CD4-positive, alpha-beta memory T cell (primary cell): ENCODE measurements around the gene PUS10. TPM values are rescaled to one million over a fixed set of nuclear protein-coding genes. Genes with fewer than 3 reads are reported as not detected.

ENCODE experiments used
- CTCF ChIA-PET: fragments of 350-600 bp; sonication (Branson Sonifier 250); formaldehyde crosslinking; loops from one replicate; lab custom pipeline; 2021; ENCODE audit warnings: inconsistent platforms; ENCODE audit not compliant: partially characterized antibody; lab: Charles Lee
- POLR2A ChIA-PET: fragments of 350-600 bp; sonication (Branson Sonifier 250); formaldehyde crosslinking; loops from one replicate; lab custom pipeline; 2021; ENCODE audit not compliant: partially characterized antibody; lab: Charles Lee
- DNase-seq, 5 donors: peaks; one replicate each; pipeline versions ENCODE4 v3.0.0 to v3.0.0-alpha.2; 2020 to 2022; ENCODE audit warnings: mixed read lengths in 1 of 5
- H3K27ac ChIP-seq: one replicate; pipeline ENCODE4 v1.7.0; 2013; ENCODE audit warnings: low read depth, low read length
- H3K27me3 ChIP-seq: 2 replicates; pipeline ENCODE4 v1.7.0; 2013; ENCODE audit warnings: mild to moderate bottlenecking, low read length, moderate library complexity; ENCODE audit not compliant: insufficient read depth
- H3K36me3 ChIP-seq: 2 replicates; pipeline ENCODE4 v1.7.0; 2013; ENCODE audit warnings: mild to moderate bottlenecking, low read length, moderate library complexity; ENCODE audit not compliant: insufficient read depth
- H3K4me1 ChIP-seq: 2 replicates; pipeline ENCODE4 v1.7.0; 2013; ENCODE audit warnings: mild to moderate bottlenecking, low read length, moderate library complexity; ENCODE audit not compliant: insufficient read depth
- H3K4me3 ChIP-seq, 2 donors: one replicate each; pipeline ENCODE4 v1.7.0; 2013; ENCODE audit warnings: low read length in 2 of 2, mild to moderate bottlenecking in 1 of 2
- H3K9me3 ChIP-seq, 2 donors: one replicate each; pipeline ENCODE4 v1.7.0; 2013; ENCODE audit warnings: low read length in 2 of 2, control low read depth in 1 of 2; ENCODE audit not compliant: control insufficient read depth in 1 of 2
- H3K27ac Mint-ChIP-seq, 7 donors: one replicate each; pipeline ENCODE4 v1.8.0; 2020 to 2021; ENCODE audit warnings: mixed read lengths in 7 of 7, mild to moderate bottlenecking in 6 of 7, inconsistent platforms in 3 of 7, moderate library complexity in 3 of 7
- H3K27me3 Mint-ChIP-seq, 2 donors: one replicate each; pipeline ENCODE4 v1.8.0; 2020 to 2021; ENCODE audit warnings: mixed read lengths in 2 of 2
- H3K36me3 Mint-ChIP-seq, 2 donors: one replicate each; pipeline ENCODE4 v1.8.0; 2020 to 2021; ENCODE audit warnings: mixed read lengths in 2 of 2, inconsistent platforms in 1 of 2, mild to moderate bottlenecking in 1 of 2
- H3K4me1 Mint-ChIP-seq, 4 donors: one replicate each; pipeline ENCODE4 v1.8.0; 2020 to 2021; ENCODE audit warnings: mixed read lengths in 4 of 4, mild to moderate bottlenecking in 1 of 4
- H3K4me3 Mint-ChIP-seq, 8 donors: one replicate each; pipeline ENCODE4 v1.8.0; 2020 to 2021; ENCODE audit warnings: mixed read lengths in 8 of 8, mild to moderate bottlenecking in 7 of 8, moderate library complexity in 6 of 8, inconsistent platforms in 3 of 8
- H3K9me3 Mint-ChIP-seq, 8 donors: one replicate each; pipeline ENCODE4 v1.8.0; 2020 to 2021; ENCODE audit warnings: mixed read lengths in 8 of 8, mild to moderate bottlenecking in 5 of 8, inconsistent platforms in 3 of 8, moderate library complexity in 1 of 8
- intact Hi-C: fragments of 100-400 bp; cut with micrococcal nuclease; formaldehyde crosslinking; loops from one replicate; pipeline ENCODE4 v1.15.1; 2023
- polyA plus RNA-seq, 2 donors: library from polyadenylated mRNA; unstranded; fragments of 300-500 nt; fragmentation: Illumina TruSeq; gene quantifications; one replicate each; pipeline ENCODE4 v1.2.3, GENCODE V29; 2021
- total RNA-seq, 2 experiments: library from RNA; stranded (reverse); gene quantifications; one replicate each; pipeline ENCODE4 v1.2.3, GENCODE V29; 2021

The PUS10 gene
- total and polyA plus RNA-seq, 4 experiments from 2014 or later: 3.4 to 8.0 (median 5.6) TPM

GRCh38 chr2:61021228-61021660 lies 3.2 kb upstream of the PUS10 start:
- no peak for DNase-seq
- H3K36me3 Mint-ChIP-seq: peaks cover 28 to 39% of the 10 kb centered on the region in 2 donors
- H3K9me3 Mint-ChIP-seq: peaks cover 0 to 2% (median 0%) of the 10 kb centered on the region in 8 donors
- ChIA-PET POLR2A (no interaction called here), CTCF (no interaction called here)
- intact Hi-C loops: no loop called here
- H3K4me3 ChIP-seq: no peak overlapping the region
- H3K36me3 ChIP-seq: no peaks in the 10 kb centered on the region
- H3K4me1 Mint-ChIP-seq: peaks cover 28 to 68% (median 48%) of the 10 kb centered on the region in 4 donors
- no peaks in the 10 kb centered on the region for H3K27me3 ChIP-seq
- no peaks in the 10 kb centered on the region for H3K9me3 ChIP-seq
- no peak overlapping the region for H3K4me3 Mint-ChIP-seq
- peaks cover 29% of the 10 kb centered on the region for H3K4me1 ChIP-seq
- H3K27me3 Mint-ChIP-seq: no peaks in the 10 kb centered on the region
- no peak overlapping the region for H3K27ac ChIP-seq
- no peak overlapping the region for H3K27ac Mint-ChIP-seq

- peak overlapping the region; percentile 98 to 100 (median 99) for H3K4me3 Mint-ChIP-seq
- Histone ChIP-seq H3K27ac (peak overlapping the region; percentile 80), H3K4me1 (peaks cover 27% of the 10 kb centered on the region), H3K4me3 (peak overlapping the region; percentile 91 to 99), H3K27me3 (no peaks in the 10 kb centered on the region), H3K36me3 (no peaks in the 10 kb centered on the region), H3K9me3 (no peaks in the 10 kb centered on the region)
- ChIA-PET CTCF (no interaction called here), POLR2A (no interaction called here)
- peaks cover 20 to 64% (median 43%) of the 10 kb centered on the region in 4 donors for H3K4me1 Mint-ChIP-seq
- H3K27ac Mint-ChIP-seq: peak overlapping the region; percentile 92 to 98 (median 97)
- DNase-seq: no peak
- peaks cover 22 to 34% of the 10 kb centered on the region in 2 donors for H3K36me3 Mint-ChIP-seq
- intact Hi-C loops: loop anchor here (10.0 kb wide), 1 partner anchor 126 kb away; no protein-coding TSS in a partner anchor
- no peaks in the 10 kb centered on the region for H3K27me3 Mint-ChIP-seq
- H3K9me3 Mint-ChIP-seq: no peaks in the 10 kb centered on the region
Observed at GRCh38 chr2:61018798-61019197, 743 bp upstream of the PUS10 start.

- H3K27me3 ChIP-seq: no peaks in the 10 kb centered on the region
- no peaks in the 10 kb centered on the region for H3K9me3 Mint-ChIP-seq
- peak overlapping the region; percentile 92 to 98 (median 97) for H3K27ac Mint-ChIP-seq
- no peaks in the 10 kb centered on the region for H3K36me3 ChIP-seq
- peaks cover 25% of the 10 kb centered on the region for H3K4me1 ChIP-seq
- peaks cover 17 to 34% of the 10 kb centered on the region in 2 donors for H3K36me3 Mint-ChIP-seq
- POLR2A ChIA-PET: interaction anchor here (0.9 to 2.6 kb wide), 11 partner anchors 15 to 452 kb away, joined by 3 to 32 read pairs (median 6); partner anchors contain the start of genes PAPOLG, REL, SANBR and USP34
- intact Hi-C loops: loop anchor here (10.0 kb wide), 1 partner anchor 126 kb away; no protein-coding TSS in a partner anchor
- H3K27ac ChIP-seq: peak overlapping the region; percentile 80
- no peaks in the 10 kb centered on the region for H3K27me3 Mint-ChIP-seq
- H3K4me3 ChIP-seq: peak overlapping the region; percentile 91 to 99
- CTCF ChIA-PET: interaction anchor here (1.4 kb wide), 1 partner anchor 262 kb away, joined by 5 read pairs; the partner anchor contains the start of gene PAPOLG
- no peak for DNase-seq
- peaks cover 18 to 60% (median 42%) of the 10 kb centered on the region in 4 donors for H3K4me1 Mint-ChIP-seq
- H3K4me3 Mint-ChIP-seq: peak overlapping the region; percentile 98 to 100 (median 99)
- H3K9me3 ChIP-seq: no peaks in the 10 kb centered on the region
Observed at GRCh38 chr2:61018318-61018755, 282 bp upstream of the PUS10 start.

DNA sequence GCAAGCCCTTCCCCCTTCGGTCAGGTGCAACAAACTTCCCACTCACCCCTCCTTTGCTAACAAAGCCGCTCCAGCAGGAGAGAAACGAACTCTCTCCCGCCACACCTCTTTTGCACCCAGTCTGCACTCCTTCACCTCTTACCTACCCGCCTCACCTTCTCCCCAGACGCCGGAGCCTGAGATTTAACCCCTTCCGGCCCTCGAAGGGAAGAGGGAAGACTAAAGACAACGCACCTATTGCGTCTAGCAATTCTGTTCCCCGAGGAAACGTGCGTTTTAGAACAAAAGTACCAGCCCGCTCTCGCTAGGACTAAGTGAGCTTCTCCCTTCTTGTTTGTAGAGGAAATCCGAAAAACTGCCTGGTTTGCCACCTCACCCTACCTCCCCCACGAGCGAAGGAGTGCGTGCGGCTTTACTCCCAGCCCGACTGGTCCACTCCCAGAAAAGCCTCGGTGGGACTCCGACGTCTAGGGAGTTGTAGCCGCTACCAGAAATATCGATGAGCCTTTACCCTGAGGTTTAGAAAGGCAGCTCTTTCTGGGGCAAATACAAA lies 976 bp downstream of the PUS10 start:
- peak; percentile 73 to 82 (median 76) for DNase-seq
- H3K27ac Mint-ChIP-seq: peak overlapping the region; percentile 92 to 98 (median 97)
- intact Hi-C loops: loop anchor here (1.0 to 10.0 kb wide), 5 partner anchors 49 to 871 kb away; partner anchors contain the start of gene CCT4
- H3K4me1 ChIP-seq: peaks cover 25% of the 10 kb centered on the region
- peak overlapping the region; percentile 80 for H3K27ac ChIP-seq
- H3K36me3 Mint-ChIP-seq: peaks cover 8 to 28% of the 10 kb centered on the region in 2 donors
- peak overlapping the region; percentile 98 to 100 (median 99) for H3K4me3 Mint-ChIP-seq
- H3K36me3 ChIP-seq: no peaks in the 10 kb centered on the region
- H3K27me3 ChIP-seq: no peaks in the 10 kb centered on the region
- H3K4me3 ChIP-seq: peak overlapping the region; percentile 91 to 99
- ChIA-PET CTCF (interaction anchor here (1.0 to 1.5 kb wide), 4 partner anchors 161 to 261 kb away, joined by 3 to 5 read pairs (median 5); partner anchors contain the start of gene PAPOLG), POLR2A (interaction anchor here (0.6 to 2.6 kb wide), 15 partner anchors 15 to 1729 kb away, joined by 3 to 32 read pairs (median 5); partner anchors contain the start of genes PAPOLG, REL and USP34)
- no peaks in the 10 kb centered on the region for H3K9me3 Mint-ChIP-seq
- H3K4me1 Mint-ChIP-seq: peaks cover 13 to 53% (median 36%) of the 10 kb centered on the region in 4 donors
- no peaks in the 10 kb centered on the region for H3K9me3 ChIP-seq
- H3K27me3 Mint-ChIP-seq: no peaks in the 10 kb centered on the region

- H3K27me3 ChIP-seq: no peaks in the 10 kb centered on the region
- peak overlapping the region; percentile 80 for H3K27ac ChIP-seq
- H3K36me3 Mint-ChIP-seq: peaks cover 3 to 23% of the 10 kb centered on the region in 2 donors
- H3K4me1 Mint-ChIP-seq: peaks cover 13 to 47% (median 32%) of the 10 kb centered on the region in 4 donors
- H3K27me3 Mint-ChIP-seq: no peaks in the 10 kb centered on the region
- no peaks in the 10 kb centered on the region for H3K9me3 Mint-ChIP-seq
- DNase-seq: no peak
- intact Hi-C loops: loop anchor here (1.0 to 10.0 kb wide), 5 partner anchors 50 to 872 kb away; partner anchors contain the start of gene CCT4
- peak overlapping the region; percentile 92 to 98 (median 97) for H3K27ac Mint-ChIP-seq
- ChIA-PET POLR2A (interaction anchor here (1.0 to 2.6 kb wide), 11 partner anchors 15 to 261 kb away, joined by 3 to 32 read pairs (median 6); partner anchors contain the start of genes PAPOLG and REL), CTCF (interaction anchor here (1.0 to 1.5 kb wide), 3 partner anchors 162 to 211 kb away, joined by 3 to 5 read pairs (median 5); no protein-coding TSS in a partner anchor)
- H3K9me3 ChIP-seq: no peaks in the 10 kb centered on the region
- H3K4me3 ChIP-seq: peak overlapping the region; percentile 91 to 99
- peaks cover 25% of the 10 kb centered on the region for H3K4me1 ChIP-seq
- H3K4me3 Mint-ChIP-seq: peak overlapping the region; percentile 98 to 100 (median 99)
- H3K36me3 ChIP-seq: no peaks in the 10 kb centered on the region
Observed at GRCh38 chr2:61016392-61017002, 1.6 kb downstream of the PUS10 start.

GRCh38 chr2:61015976-61016375 lies 2.1 kb downstream of the PUS10 start:
- no peaks in the 10 kb centered on the region for H3K9me3 ChIP-seq
- POLR2A ChIA-PET: interaction anchor here (1.2 to 2.6 kb wide), 3 partner anchors 45 to 210 kb away, joined by 3 to 24 read pairs (median 5); partner anchors contain the start of gene REL
- H3K4me3 ChIP-seq: peak overlapping the region in 1 of 2 donors; percentile 91
- DNase-seq: no peak
- CTCF ChIA-PET: interaction anchor here (1.5 kb wide), 1 partner anchor 210 kb away, joined by 5 read pairs; no protein-coding TSS in a partner anchor
- peaks cover 25% of the 10 kb centered on the region for H3K4me1 ChIP-seq
- Mint-ChIP-seq H3K36me3 (peaks cover 2 to 23% of the 10 kb centered on the region in 2 donors), H3K27me3 (no peaks in the 10 kb centered on the region), H3K4me1 (peaks cover 13 to 43% (median 30%) of the 10 kb centered on the region in 4 donors), H3K27ac (peak overlapping the region in 3 of 7 donors; percentile 92 to 98 (median 97)), H3K4me3 (peak overlapping the region; percentile 98 to 100 (median 99)), H3K9me3 (no peaks in the 10 kb centered on the region)
- H3K36me3 ChIP-seq: no peaks in the 10 kb centered on the region
- no peak overlapping the region for H3K27ac ChIP-seq
- H3K27me3 ChIP-seq: no peaks in the 10 kb centered on the region
- intact Hi-C loops: loop anchor here (2.0 to 10.0 kb wide), 2 partner anchors 129 to 133 kb away; no protein-coding TSS in a partner anchor
